ENCODE results near the gene OSGIN1. TPM values are rescaled to one million over a fixed set of nuclear protein-coding genes. Genes with fewer than 3 reads are reported as not detected.

OSGIN1 gene
- total and polyA plus RNA-seq, 2 donors from 2014 or later, result 6.3 to 14.5 TPM

DNA sequence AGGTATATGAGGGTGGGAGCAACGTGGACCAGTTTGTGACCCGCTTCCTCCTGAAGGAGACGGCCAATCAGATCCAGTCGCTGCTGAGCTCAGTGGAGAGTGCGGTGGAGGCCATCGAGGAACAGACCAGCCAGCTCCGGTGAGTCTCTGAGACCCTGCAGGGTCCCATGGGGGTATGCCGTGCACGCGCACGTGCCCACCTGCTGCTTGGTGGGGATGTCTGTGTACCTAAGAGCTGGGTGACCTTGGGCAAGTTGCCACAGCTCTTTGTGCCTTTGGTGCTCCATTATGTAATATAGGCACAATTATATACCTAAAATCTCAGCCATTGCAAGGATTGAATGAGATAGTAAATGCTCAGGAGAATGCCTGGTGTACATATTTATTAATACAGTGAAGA lies 37.5 kb downstream of the OSGIN1 start:
- FAIRE-seq (no peak), DNase-seq (no peak)
- no peak overlapping the region for H3K9ac ChIP-seq (ENCODE audit: low read length in 3 of 3)
- H3K9me3 ChIP-seq (ENCODE audit: control insufficient read depth in 2 of 3, insufficient read depth in 1 of 3, low read length in 3 of 3), result no peaks in the 10 kb centered on the region
- no peak overlapping the region for H3K4me3 ChIP-seq (ENCODE audit: low read length in 3 of 3)
- no peaks in the 10 kb centered on the region for H3K36me3 ChIP-seq (ENCODE audit: control insufficient read depth in 2 of 3, insufficient read depth in 3 of 3, low read length in 3 of 3)
- H3K27ac ChIP-seq (ENCODE audit: low read depth in 2 of 2, low read length in 2 of 2), result no peak overlapping the region
- intact Hi-C loops (cut with DNase I), result no loop called here
- peaks cover 0 to 11% (median 4%) of the 10 kb centered on the region in 3 donors for H3K4me1 ChIP-seq (ENCODE audit: control insufficient read depth in 2 of 3, insufficient read depth in 2 of 3, low read depth in 1 of 3, low read length in 3 of 3)
- TF ChIP-seq, protein P1, sequence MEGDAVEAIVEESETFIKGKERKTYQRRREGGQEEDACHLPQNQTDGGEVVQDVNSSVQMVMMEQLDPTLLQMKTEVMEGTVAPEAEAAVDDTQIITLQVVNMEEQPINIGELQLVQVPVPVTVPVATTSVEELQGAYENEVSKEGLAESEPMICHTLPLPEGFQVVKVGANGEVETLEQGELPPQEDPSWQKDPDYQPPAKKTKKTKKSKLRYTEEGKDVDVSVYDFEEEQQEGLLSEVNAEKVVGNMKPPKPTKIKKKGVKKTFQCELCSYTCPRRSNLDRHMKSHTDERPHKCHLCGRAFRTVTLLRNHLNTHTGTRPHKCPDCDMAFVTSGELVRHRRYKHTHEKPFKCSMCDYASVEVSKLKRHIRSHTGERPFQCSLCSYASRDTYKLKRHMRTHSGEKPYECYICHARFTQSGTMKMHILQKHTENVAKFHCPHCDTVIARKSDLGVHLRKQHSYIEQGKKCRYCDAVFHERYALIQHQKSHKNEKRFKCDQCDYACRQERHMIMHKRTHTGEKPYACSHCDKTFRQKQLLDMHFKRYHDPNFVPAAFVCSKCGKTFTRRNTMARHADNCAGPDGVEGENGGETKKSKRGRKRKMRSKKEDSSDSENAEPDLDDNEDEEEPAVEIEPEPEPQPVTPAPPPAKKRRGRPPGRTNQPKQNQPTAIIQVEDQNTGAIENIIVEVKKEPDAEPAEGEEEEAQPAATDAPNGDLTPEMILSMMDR (IDR thresholded peaks at IDR 0.05; ENCODE audit: borderline replicate concordance, extremely low read depth, insufficient read depth), result no peak
- H3K27me3 ChIP-seq (ENCODE audit: control insufficient read depth, insufficient read depth, low read length), result no peaks in the 10 kb centered on the region

DNA sequence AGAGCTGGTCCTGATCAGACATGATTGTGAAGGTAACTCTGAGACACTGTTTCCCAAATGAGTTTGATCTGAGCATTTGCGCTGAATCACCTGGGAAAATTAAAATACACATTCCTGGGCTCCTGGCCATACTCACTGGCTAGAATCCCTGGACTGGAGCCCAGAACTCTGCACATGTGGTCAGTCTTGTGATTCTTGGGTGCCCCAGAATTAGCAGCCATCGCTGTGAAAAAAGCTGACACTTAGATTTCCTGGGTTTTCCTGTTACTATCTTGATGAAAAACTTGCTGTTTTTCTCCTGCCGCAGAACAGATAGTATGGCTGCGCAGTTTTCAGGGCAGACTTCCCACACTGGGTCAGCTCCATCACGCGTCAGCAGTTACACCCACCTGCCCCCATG lies 39.6 kb downstream of the OSGIN1 start:
- DNase-seq (peak in 1 of 5 donors; percentile 49), FAIRE-seq (no peak)
- Histone ChIP-seq H3K4me1 (ENCODE audit: control insufficient read depth in 2 of 3, insufficient read depth in 2 of 3, low read depth in 1 of 3, low read length in 3 of 3) (peaks cover 0 to 11% (median 4%) of the 10 kb centered on the region in 3 donors), H3K9me3 (ENCODE audit: control insufficient read depth in 2 of 3, insufficient read depth in 1 of 3, low read length in 3 of 3) (no peaks in the 10 kb centered on the region), H3K36me3 (ENCODE audit: control insufficient read depth in 2 of 3, insufficient read depth in 3 of 3, low read length in 3 of 3) (no peaks in the 10 kb centered on the region), H3K27ac (ENCODE audit: low read depth in 2 of 2, low read length in 2 of 2) (peak overlapping the region; percentile 74 to 89), H3K27me3 (ENCODE audit: control insufficient read depth, insufficient read depth, low read length) (no peaks in the 10 kb centered on the region), H3K4me3 (ENCODE audit: low read length in 3 of 3) (peak overlapping the region in 1 of 3 donors; percentile 47), H3K9ac (ENCODE audit: low read length in 3 of 3) (peak overlapping the region in 1 of 3 donors; percentile 67)
- TF ChIP-seq, protein P1 (IDR thresholded peaks at IDR 0.05; ENCODE audit: borderline replicate concordance, extremely low read depth, insufficient read depth), result no peak
- intact Hi-C loops (cut with DNase I), result no loop called here

DNA sequence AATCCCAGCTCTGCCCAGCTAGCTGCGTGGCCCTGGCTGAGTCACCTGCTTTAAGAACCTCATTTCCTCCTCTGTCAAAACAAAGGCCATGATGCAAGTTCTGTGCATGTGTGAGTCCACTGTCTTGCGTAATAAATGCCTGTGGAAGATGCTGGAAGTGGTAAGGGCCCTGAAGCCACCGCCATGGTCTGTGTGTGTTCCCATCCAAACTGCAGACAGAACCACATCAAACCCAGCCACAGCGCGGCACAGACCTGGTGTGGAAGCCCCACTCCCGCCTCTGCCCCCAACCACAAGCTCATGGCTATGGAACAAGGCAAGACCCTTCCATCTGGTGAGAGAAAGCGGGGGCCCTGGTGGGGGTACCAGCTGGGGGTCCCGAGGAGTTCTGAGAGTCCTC lies 41.0 kb downstream of the OSGIN1 start:
- Histone ChIP-seq H3K36me3 (ENCODE audit: control insufficient read depth in 2 of 3, insufficient read depth in 3 of 3, low read length in 3 of 3) (no peaks in the 10 kb centered on the region), H3K9ac (ENCODE audit: low read length in 3 of 3) (no peak overlapping the region), H3K27ac (ENCODE audit: low read depth in 2 of 2, low read length in 2 of 2) (peak overlapping the region in 1 of 2 donors; percentile 61), H3K4me3 (ENCODE audit: low read length in 3 of 3) (peak overlapping the region in 1 of 3 donors; percentile 47), H3K9me3 (ENCODE audit: control insufficient read depth in 2 of 3, insufficient read depth in 1 of 3, low read length in 3 of 3) (no peaks in the 10 kb centered on the region), H3K27me3 (ENCODE audit: control insufficient read depth, insufficient read depth, low read length) (no peaks in the 10 kb centered on the region), H3K4me1 (ENCODE audit: control insufficient read depth in 2 of 3, insufficient read depth in 2 of 3, low read depth in 1 of 3, low read length in 3 of 3) (peaks cover 0 to 10% (median 4%) of the 10 kb centered on the region in 3 donors)
- TF ChIP-seq, protein P1 (IDR thresholded peaks at IDR 0.05; ENCODE audit: borderline replicate concordance, extremely low read depth, insufficient read depth), result no peak
- FAIRE-seq (no peak), DNase-seq (no peak)
- intact Hi-C loops (cut with DNase I), result no loop called here

DNA sequence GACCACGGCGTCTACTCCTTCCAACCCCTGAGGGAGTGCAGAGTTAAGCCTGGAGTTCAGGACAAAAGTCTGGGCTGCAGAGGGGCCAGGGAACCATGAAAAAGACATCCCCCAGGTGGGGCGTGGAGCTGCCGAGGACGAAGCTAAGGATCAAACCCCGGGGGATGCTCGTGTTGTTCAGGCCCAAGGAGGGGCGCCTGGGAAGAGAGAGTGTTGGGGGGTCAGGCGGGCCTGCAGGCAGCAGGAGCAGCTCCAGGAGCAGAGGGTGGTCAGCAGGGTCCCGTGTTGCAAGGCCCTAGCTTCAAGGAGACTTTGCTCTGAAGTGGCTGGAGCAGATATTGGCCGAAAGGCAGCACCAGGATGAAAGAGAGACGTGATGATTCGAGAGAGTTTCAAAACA lies 41.7 kb downstream of the OSGIN1 start:
- Histone ChIP-seq H3K9ac (ENCODE audit: low read length in 3 of 3) (no peak overlapping the region), H3K27ac (ENCODE audit: low read depth in 2 of 2, low read length in 2 of 2) (no peak overlapping the region), H3K9me3 (ENCODE audit: control insufficient read depth in 2 of 3, insufficient read depth in 1 of 3, low read length in 3 of 3) (no peaks in the 10 kb centered on the region), H3K4me1 (ENCODE audit: control insufficient read depth in 2 of 3, insufficient read depth in 2 of 3, low read depth in 1 of 3, low read length in 3 of 3) (peaks cover 0 to 6% (median 4%) of the 10 kb centered on the region in 3 donors), H3K27me3 (ENCODE audit: control insufficient read depth, insufficient read depth, low read length) (no peaks in the 10 kb centered on the region), H3K36me3 (ENCODE audit: control insufficient read depth in 2 of 3, insufficient read depth in 3 of 3, low read length in 3 of 3) (no peaks in the 10 kb centered on the region), H3K4me3 (ENCODE audit: low read length in 3 of 3) (no peak overlapping the region)
- DNase-seq (no peak), FAIRE-seq (no peak)
- TF ChIP-seq, protein P1 (IDR thresholded peaks at IDR 0.05; ENCODE audit: borderline replicate concordance, extremely low read depth, insufficient read depth), result no peak
- intact Hi-C loops (cut with DNase I), result no loop called here

Data from kidney (tissue), 14 donors.